Stomach smooth muscle (tissue), 2 donors: Measurements from ENCODE around the gene FRMD4A.
A peak's percentile ranks its signal among the peaks of the same experiment; 100 is the strongest.

ENCODE experiments used
- H3K27ac ChIP-seq: one replicate; pipeline ENCODE4 v1.7.0; 2013; ENCODE audit warnings: mild to moderate bottlenecking, low read length, inconsistent platforms
- H3K27me3 ChIP-seq, 2 donors: one replicate each; pipeline ENCODE4 v1.7.0; 2013; ENCODE audit warnings: low read length in 2 of 2; ENCODE audit not compliant: insufficient read depth in 2 of 2, control insufficient read depth in 1 of 2
- H3K36me3 ChIP-seq, 2 donors: one replicate each; pipeline ENCODE4 v1.7.0; 2013; ENCODE audit warnings: low read length in 2 of 2; ENCODE audit not compliant: control insufficient read depth in 2 of 2, insufficient read depth in 2 of 2
- H3K4me1 ChIP-seq: one replicate; pipeline ENCODE4 v1.7.0; 2013; ENCODE audit warnings: low read length; ENCODE audit not compliant: control insufficient read depth, insufficient read depth
- H3K4me3 ChIP-seq, 2 donors: one replicate each; pipeline ENCODE4 v1.7.0; 2013; ENCODE audit warnings: low read length in 2 of 2
- H3K9ac ChIP-seq, 2 donors: one replicate each; pipeline ENCODE4 v1.7.0; 2013; ENCODE audit warnings: low read length in 2 of 2, mild to moderate bottlenecking in 1 of 2
- H3K9me3 ChIP-seq, 2 donors: one replicate each; pipeline ENCODE4 v1.7.0; 2013; ENCODE audit warnings: low read length in 2 of 2; ENCODE audit not compliant: control insufficient read depth in 2 of 2
- donor health status: healthy.
- donor health status: Pancreatic carcinoma.

Gene FRMD4A

DNA sequence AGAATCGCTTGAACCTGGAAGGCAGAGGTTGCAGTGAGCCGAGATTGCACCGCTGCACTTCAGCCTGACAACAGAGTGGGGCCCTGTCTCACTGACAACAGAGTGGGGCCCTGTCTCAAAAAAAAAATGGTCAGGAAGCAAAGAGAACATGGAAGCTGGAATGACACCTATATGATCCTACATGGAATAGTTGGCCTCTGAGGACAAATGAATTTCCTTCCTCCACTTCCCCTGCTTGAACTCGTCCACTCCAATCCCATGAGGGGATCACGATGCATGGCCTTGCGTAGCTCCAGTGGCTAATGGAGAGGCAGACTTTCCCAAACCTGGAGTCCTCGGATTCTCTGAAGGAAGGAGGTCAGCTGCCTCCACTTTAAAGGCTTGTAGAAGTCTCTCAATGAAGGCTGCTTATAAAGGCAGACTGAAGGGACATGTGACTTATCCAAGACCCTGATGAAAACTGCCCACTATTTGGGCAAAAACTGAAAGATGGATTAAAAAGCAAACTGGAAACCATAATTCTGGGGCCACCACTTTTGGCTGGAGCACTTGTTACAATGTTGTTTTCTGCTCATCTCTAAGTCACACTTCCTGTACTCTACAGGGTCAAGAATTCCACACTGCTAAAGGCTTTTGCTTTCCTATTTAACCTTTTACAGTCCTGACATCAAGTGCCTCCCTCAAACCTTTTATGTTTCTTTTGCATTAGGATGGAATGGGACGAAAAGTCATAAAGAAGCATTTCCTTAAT, 529.4 kb downstream of the FRMD4A start:
- Histone ChIP-seq H3K9me3 (no peaks in the 10 kb centered on the region), H3K4me1 (peaks cover 3% of the 10 kb centered on the region), H3K27me3 (no peaks in the 10 kb centered on the region), H3K27ac (no peak overlapping the region), H3K9ac (no peak overlapping the region), H3K36me3 (peaks cover 0 to 2% of the 10 kb centered on the region in 2 donors), H3K4me3 (no peak overlapping the region)

DNA sequence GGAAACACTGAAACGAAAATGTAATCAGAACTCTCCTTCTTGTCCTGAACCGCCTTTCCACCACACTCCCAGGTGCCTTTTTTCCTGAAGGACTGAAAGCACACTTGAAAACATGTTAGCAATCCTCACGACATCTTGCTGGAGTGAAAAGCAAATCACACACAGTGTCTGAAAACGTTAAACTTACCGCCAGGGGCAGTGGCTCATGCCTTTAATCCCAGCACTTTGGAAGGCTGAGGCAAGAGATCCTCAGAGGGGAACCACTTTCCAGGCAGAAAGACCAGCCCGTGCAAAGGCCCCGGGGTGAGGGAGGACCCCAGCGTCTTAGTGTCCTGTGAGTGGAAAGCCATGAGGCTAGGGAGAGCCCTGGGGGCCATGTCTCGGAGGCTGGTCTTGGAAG, 533.6 kb downstream of the FRMD4A start:
- Histone ChIP-seq H3K9me3 (no peaks in the 10 kb centered on the region), H3K4me3 (no peak overlapping the region), H3K27me3 (no peaks in the 10 kb centered on the region), H3K9ac (no peak overlapping the region), H3K4me1 (peaks cover 3% of the 10 kb centered on the region), H3K27ac (no peak overlapping the region), H3K36me3 (peaks cover 0 to 10% of the 10 kb centered on the region in 2 donors)

DNA sequence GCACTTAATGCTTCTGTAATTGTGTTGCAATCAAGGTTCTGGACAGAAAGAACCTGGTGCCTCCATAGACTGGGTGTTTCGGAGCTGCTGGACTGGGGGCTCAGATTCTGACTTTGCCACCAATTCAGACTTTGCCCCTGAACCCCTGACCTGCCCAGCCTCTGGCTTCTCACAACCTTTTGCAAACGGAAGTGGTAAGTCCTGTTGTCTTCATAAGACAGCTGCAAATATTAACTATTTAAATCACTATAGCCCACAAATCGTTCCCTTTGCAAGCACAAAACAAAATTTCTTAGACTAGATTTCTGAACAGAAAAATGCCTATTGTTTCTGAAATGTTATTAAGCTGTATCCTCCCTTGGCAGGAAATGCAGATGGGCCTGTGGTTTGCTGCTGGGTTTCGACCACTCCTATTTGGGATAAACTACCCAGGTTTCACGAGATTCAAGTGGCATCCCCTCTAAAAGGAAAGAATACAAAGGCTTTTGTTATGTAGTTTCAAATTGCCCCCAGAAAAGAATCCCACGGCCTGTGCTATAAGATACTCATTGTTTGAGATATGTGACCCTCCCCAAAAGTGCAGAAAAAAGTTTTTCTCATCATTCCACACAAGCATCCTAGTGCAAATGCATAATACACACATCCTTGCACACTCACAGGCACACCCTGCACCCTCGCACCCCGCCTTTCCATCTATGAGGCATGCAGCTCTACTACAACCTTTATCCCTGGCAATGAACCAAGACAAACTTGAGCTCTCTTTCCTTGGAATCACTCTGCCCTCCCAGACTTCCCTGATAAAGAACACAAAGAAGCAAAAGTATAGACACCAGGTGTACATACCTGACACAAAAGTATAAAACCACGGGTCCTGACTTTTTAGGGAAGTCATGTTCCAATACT, 534.8 kb downstream of the FRMD4A start:
- Histone ChIP-seq H3K9me3 (no peaks in the 10 kb centered on the region), H3K9ac (no peak overlapping the region), H3K27me3 (no peaks in the 10 kb centered on the region), H3K4me1 (peaks cover 2% of the 10 kb centered on the region), H3K27ac (no peak overlapping the region), H3K4me3 (no peak overlapping the region), H3K36me3 (peaks cover 5 to 14% of the 10 kb centered on the region in 2 donors)

DNA sequence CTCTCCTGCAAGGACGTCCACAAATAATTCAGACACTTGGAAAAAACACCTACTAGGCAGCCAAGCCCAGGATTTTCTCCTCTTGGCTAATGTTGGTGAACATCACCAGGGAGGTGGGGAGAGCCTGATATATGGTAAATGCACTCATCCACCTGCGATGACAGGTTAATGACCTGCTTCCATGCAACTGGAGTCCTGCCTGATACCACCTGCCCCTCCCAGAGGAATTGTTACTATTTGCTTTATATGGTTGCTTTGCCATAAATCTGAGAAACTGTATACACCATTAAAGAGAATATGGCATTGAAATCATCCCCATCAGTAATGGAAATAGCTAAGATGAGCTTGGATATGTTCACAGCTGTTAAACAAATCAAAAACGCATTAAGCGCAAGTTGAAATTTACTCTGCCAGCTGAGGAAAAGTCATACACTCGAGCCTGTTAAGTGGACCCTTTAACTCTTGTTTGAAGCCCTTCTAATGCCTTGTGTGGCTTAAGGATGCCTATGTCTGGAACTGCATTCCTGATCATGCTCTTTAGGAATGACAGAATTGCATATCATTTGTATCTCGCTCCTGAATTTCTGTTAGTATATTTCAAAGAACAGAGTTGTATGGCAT, 535.6 kb downstream of the FRMD4A start:
- Histone ChIP-seq H3K27me3 (no peaks in the 10 kb centered on the region), H3K4me1 (peaks cover 6% of the 10 kb centered on the region), H3K9me3 (no peaks in the 10 kb centered on the region), H3K36me3 (peaks cover 5 to 14% of the 10 kb centered on the region in 2 donors), H3K4me3 (no peak overlapping the region), H3K9ac (no peak overlapping the region), H3K27ac (no peak overlapping the region)

DNA sequence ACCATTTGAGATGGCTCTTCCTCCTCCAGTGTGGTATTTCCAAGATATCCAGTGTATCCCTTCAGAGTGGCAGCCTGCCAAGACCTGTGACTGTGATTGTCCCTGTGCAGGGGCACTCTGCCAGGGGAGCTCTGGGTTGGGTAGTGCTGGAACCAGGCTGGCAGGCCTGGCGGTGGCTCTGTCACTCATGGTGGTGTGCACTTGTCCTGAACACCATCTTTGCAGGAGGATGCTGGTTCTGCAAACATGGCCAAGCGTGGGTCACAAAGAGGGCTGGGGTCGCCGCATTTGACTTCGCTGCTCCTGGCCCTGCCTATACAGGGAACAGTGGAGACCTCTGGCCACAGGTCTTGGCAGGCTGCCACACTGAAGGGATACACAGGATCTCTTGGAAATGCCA, 538.7 kb downstream of the FRMD4A start:
- no peak overlapping the region for H3K9ac ChIP-seq
- H3K27me3 ChIP-seq, result no peaks in the 10 kb centered on the region
- peaks cover 23% of the 10 kb centered on the region for H3K4me1 ChIP-seq
- no peaks in the 10 kb centered on the region for H3K9me3 ChIP-seq
- no peak overlapping the region for H3K4me3 ChIP-seq
- H3K27ac ChIP-seq, result no peak overlapping the region
- peaks cover 5 to 14% of the 10 kb centered on the region in 2 donors for H3K36me3 ChIP-seq

DNA sequence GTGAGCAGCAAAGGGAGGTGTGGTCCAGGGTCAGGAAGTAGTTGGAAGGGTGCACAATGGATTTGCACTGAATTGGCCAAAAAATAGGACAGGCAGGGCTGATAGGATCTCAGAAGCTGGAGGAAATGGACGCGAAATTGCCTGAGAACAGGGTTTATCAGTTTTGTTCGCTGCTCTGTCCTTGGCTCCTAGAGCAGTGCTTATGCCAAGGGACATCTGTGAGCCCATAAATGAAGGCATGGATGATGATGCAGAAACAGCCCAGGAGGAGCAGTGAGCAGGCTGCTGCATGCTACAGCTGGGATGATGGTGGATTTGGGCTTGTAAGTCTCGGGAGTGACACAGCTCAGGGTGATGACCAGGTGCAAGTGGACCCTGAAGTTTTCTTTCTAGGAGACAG, 539.2 kb downstream of the FRMD4A start:
- Histone ChIP-seq H3K4me1 (peaks cover 23% of the 10 kb centered on the region), H3K27ac (no peak overlapping the region)

DNA sequence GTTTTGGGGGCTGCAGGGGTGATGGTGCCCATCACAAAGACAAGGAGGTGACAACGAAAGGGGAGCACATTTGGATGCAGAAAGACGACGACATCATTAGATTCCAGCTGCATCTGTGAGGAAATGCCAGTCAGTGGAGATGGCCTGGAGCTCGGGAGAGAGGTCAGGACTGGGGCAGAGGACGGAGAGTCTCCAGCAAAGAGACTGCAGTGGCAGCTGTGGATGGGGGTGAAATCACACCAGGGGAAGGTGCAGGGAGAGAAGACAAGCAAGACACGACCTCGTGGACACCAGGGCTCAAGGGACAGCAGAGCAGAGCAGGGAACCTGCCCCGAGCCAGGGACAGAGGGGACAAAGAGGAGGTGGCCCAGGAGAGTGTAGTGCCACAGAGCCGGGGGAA, 540.5 kb downstream of the FRMD4A start:
- Histone ChIP-seq H3K36me3 (peaks cover 5 to 14% of the 10 kb centered on the region in 2 donors), H3K27ac (no peak overlapping the region)

More for the DNA sequence above, 539.2 kb downstream of the FRMD4A start:
- Histone ChIP-seq H3K36me3 (peaks cover 5 to 14% of the 10 kb centered on the region in 2 donors), H3K9ac (no peak overlapping the region), H3K27me3 (no peaks in the 10 kb centered on the region), H3K4me3 (no peak overlapping the region), H3K9me3 (no peaks in the 10 kb centered on the region)

DNA sequence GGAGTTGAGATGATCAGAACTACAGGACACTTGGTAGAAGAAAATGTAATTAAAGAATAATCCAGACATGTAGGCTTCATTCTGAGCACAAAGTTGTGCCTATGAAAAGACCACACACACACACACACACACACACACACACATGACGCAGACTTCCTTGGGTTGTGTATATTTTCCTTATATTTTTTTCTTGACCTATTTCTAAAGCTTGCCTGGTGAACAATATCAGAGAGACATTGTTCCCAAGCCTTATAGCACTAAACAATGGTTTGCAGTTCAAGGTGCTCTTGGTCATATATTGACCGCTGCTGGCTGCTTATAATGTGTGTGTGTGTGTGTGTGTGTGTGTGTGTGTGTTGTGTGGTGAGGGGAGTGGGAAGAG, 541.3 kb downstream of the FRMD4A start:
- peak overlapping the region; percentile 71 for H3K27ac ChIP-seq
- peaks cover 23% of the 10 kb centered on the region for H3K4me1 ChIP-seq
- H3K9me3 ChIP-seq, result no peaks in the 10 kb centered on the region
- no peak overlapping the region for H3K4me3 ChIP-seq
- no peaks in the 10 kb centered on the region for H3K27me3 ChIP-seq
- peaks cover 5 to 9% of the 10 kb centered on the region in 2 donors for H3K36me3 ChIP-seq
- no peak overlapping the region for H3K9ac ChIP-seq

More for the DNA sequence above, 540.5 kb downstream of the FRMD4A start:
- Histone ChIP-seq H3K4me3 (no peak overlapping the region), H3K4me1 (peaks cover 23% of the 10 kb centered on the region), H3K9ac (no peak overlapping the region), H3K27me3 (no peaks in the 10 kb centered on the region), H3K9me3 (no peaks in the 10 kb centered on the region)

DNA sequence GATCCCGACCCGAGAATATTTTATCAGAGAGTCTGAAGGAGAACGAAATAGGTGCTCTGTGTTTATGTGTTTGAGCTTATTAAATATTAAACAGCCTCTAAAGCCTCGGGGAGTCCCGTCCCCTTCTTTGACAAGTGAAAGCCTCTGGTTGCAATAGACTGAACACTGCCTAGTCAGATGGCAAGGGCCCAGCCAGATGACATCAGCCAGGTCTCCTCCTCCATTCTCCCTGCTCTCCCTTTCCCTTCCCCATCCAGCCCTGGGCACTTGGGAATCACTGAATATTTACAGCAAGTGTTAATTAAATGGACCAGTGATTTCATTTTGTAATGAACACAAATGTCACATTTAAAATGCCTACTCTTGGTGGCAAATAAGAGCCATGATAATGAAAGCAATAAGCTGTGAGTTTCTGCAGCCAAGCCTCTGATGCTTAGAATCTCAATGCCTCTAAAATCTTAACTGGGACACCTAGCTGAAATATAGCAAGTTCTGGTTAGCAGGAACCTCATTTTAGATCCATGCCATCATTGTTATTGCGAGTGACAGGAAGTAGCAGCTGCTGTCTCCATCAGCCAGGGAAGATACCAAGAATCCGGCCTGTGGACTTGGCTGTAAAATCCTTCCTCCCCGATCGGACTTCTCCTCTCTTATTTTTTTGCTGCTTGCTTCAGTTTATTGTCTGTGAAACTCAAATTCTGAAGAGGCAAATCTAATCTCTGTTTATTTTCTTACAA, 541.8 kb downstream of the FRMD4A start:
- Histone ChIP-seq H3K36me3 (peaks cover 5 to 8% of the 10 kb centered on the region in 2 donors), H3K9ac (peak overlapping the region in 1 of 2 donors; percentile 21), H3K4me3 (no peak overlapping the region), H3K27me3 (no peaks in the 10 kb centered on the region), H3K27ac (peak overlapping the region; percentile 71), H3K4me1 (peaks cover 23% of the 10 kb centered on the region), H3K9me3 (no peaks in the 10 kb centered on the region)

DNA sequence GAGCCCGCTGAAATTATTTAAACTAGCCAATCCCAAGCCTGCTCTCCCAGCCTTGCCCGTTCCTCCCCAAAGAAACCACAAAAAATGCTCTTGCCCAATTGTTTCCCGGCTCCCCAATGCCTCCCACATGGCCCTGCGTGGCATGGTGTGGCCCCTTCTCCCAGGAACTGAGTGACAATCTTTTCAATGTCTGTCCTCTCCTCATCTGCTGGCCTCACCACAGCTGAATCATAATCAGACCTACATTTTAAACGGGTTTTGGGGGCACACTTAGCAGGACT, 542.5 kb downstream of the FRMD4A start:
- Histone ChIP-seq H3K9me3 (no peaks in the 10 kb centered on the region), H3K36me3 (peaks cover 4 to 5% of the 10 kb centered on the region in 2 donors), H3K9ac (peak overlapping the region in 1 of 2 donors; percentile 21), H3K4me3 (no peak overlapping the region), H3K27me3 (no peaks in the 10 kb centered on the region), H3K4me1 (peaks cover 23% of the 10 kb centered on the region), H3K27ac (peak overlapping the region; percentile 71)
